Endothelial cell of umbilical vein (primary cell): Measurements from ENCODE around the gene SORCS2.

Experiments used
- CTCF ChIP-seq, 2 donors: IDR thresholded peaks; 1 replicate in 1 of 2; 2 replicates in 1 of 2; pipeline ENCODE4 v1.5.1; 2011; ENCODE audit warnings: low read length in 2 of 2, mild to moderate bottlenecking in 2 of 2, moderate library complexity in 2 of 2, control low read depth in 1 of 2, inconsistent platforms in 1 of 2, low read depth in 1 of 2; ENCODE audit not compliant: insufficient read depth in 1 of 2; ENCODE audit errors: extremely low read depth in 1 of 2
- POLR2A ChIP-seq: IDR thresholded peaks from 2 replicates; pipeline ENCODE4 v1.6.1; 2012; ENCODE audit warnings: low read depth, mild to moderate bottlenecking, control low read depth, low read length

DNA sequence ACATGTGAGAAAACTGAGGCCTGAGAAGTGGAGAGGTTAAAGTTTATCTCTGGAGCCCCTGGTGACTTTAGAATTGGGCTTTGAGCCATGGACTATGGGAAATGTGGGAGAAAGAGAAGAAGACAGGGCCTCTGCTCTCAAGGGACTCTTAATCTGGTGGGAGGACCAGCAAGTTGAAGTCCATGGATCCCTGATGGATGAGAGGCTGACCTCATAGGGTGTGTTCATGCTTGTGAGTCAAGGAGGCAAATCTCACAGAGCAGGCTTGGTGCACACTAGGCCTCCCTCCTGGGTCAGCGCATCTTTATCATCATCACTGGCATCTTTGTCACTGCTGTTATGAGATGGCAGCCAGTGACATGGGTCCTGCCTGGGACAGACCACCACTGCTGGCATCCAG is 535.4 kb downstream of the SORCS2 start:
- TF ChIP-seq CTCF (IDR thresholded peaks at IDR 0.05; ENCODE audit: extremely low read depth in 1 of 2, insufficient read depth in 1 of 2, low read depth in 1 of 2, low read length in 2 of 2) (no peak), POLR2A (no peak)
